CD14-positive monocyte (primary cell): ENCODE results near the gene OR8S1. TPM values are rescaled to one million over a fixed set of nuclear protein-coding genes. Genes with fewer than 3 reads are reported as not detected.

Source experiments
- DNase-seq, 3 donors: peaks; one replicate each; pipeline ENCODE4 v3.0.0-alpha.2; 2011 to 2022
- H2AFZ ChIP-seq: 2 replicates; pipeline ENCODE4 v1.6.0; 2012; ENCODE audit warnings: mild to moderate bottlenecking, low read depth, low read length, inconsistent platforms; ENCODE audit not compliant: insufficient read depth, poor library complexity, severe bottlenecking
- H3K27ac ChIP-seq, 2 donors: 1 replicate in 1 of 2; 2 replicates in 1 of 2; pipeline ENCODE4 v1.5.1; 2012 to 2013; ENCODE audit warnings: low read length in 2 of 2, control low read depth in 1 of 2, inconsistent platforms in 1 of 2, low read depth in 1 of 2, mild to moderate bottlenecking in 1 of 2
- H3K27me3 ChIP-seq, 2 donors: one replicate each; pipeline versions ENCODE4 v1.6.0 to v1.6.1; 2011 to 2013; ENCODE audit warnings: low read length in 2 of 2; ENCODE audit not compliant: control insufficient read depth in 2 of 2, insufficient read depth in 2 of 2
- H3K36me3 ChIP-seq, 2 donors: replicated peaks in 1 of 2; 1 replicate in 1 of 2; 2 replicates in 1 of 2; pipeline versions ENCODE4 v1.5.1 to v1.6.1; 2012 to 2013; ENCODE audit warnings: low read length in 2 of 2, control low read depth in 1 of 2, inconsistent platforms in 1 of 2, mild to moderate bottlenecking in 1 of 2; ENCODE audit not compliant: insufficient read depth in 2 of 2, control insufficient read depth in 1 of 2
- H3K4me1 ChIP-seq, 2 donors: 1 replicate in 1 of 2; 2 replicates in 1 of 2; pipeline versions ENCODE4 v1.5.1 to v1.6.1; 2012 to 2013; ENCODE audit warnings: low read length in 2 of 2, control low read depth in 1 of 2, inconsistent platforms in 1 of 2, mild to moderate bottlenecking in 1 of 2, moderate library complexity in 1 of 2; ENCODE audit not compliant: insufficient read depth in 2 of 2, control insufficient read depth in 1 of 2
- H3K4me2 ChIP-seq: replicated peaks from 2 replicates; pipeline ENCODE3; 2012; ENCODE audit warnings: low read length, moderate library complexity, mild to moderate bottlenecking; ENCODE audit not compliant: poor library complexity, severe bottlenecking; ENCODE audit errors: extremely low read depth
- H3K4me3 ChIP-seq, 3 experiments: fragments of 200-600 bp in 1 of 3; sonication (generic) in 1 of 3; replicated peaks in 1 of 3; 1 replicate in 2 of 3; 2 replicates in 1 of 3; pipeline ENCODE4 v1.5.1; 2011 to 2013; ENCODE audit warnings: low read length in 3 of 3, mild to moderate bottlenecking in 3 of 3, control low read depth in 2 of 3, low read depth in 2 of 3, inconsistent platforms in 1 of 3, moderate library complexity in 1 of 3
- H3K79me2 ChIP-seq: 2 replicates; pipeline ENCODE4 v1.6.0; 2012; ENCODE audit warnings: mild to moderate bottlenecking, control low read depth, inconsistent platforms, low read length, moderate library complexity; ENCODE audit not compliant: insufficient read depth
- H3K9ac ChIP-seq: 2 replicates; pipeline ENCODE4 v1.6.0; 2017; ENCODE audit warnings: low read length, mild to moderate bottlenecking; ENCODE audit not compliant: insufficient read depth, poor library complexity, severe bottlenecking
- H3K9me3 ChIP-seq, 2 donors: replicated peaks in 1 of 2; 1 replicate in 1 of 2; 2 replicates in 1 of 2; pipeline versions ENCODE4 v1.5.1 to v1.6.1; 2012 to 2013; ENCODE audit warnings: low read length in 2 of 2, control low read depth in 1 of 2; ENCODE audit not compliant: control insufficient read depth in 1 of 2, insufficient read depth in 1 of 2
- H4K20me1 ChIP-seq: 2 replicates; pipeline ENCODE4 v1.6.0; 2012; ENCODE audit warnings: mild to moderate bottlenecking, low read length, control low read depth, moderate library complexity; ENCODE audit not compliant: insufficient read depth
- H3K27ac Mint-ChIP-seq, 7 donors: one replicate each; pipeline ENCODE4 v1.8.0; 2020; ENCODE audit warnings: mild to moderate bottlenecking in 7 of 7, mixed read lengths in 7 of 7, moderate library complexity in 6 of 7, inconsistent platforms in 2 of 7
- H3K27me3 Mint-ChIP-seq, 3 donors: one replicate each; pipeline ENCODE4 v1.8.0; 2021 to 2022; ENCODE audit warnings: low read depth in 3 of 3, mild to moderate bottlenecking in 3 of 3, mixed read lengths in 3 of 3, moderate library complexity in 3 of 3, inconsistent platforms in 1 of 3
- H3K36me3 Mint-ChIP-seq, 2 donors: one replicate each; pipeline ENCODE4 v1.8.0; 2020; ENCODE audit warnings: mixed read lengths in 2 of 2, inconsistent platforms in 1 of 2, mild to moderate bottlenecking in 1 of 2
- H3K4me1 Mint-ChIP-seq: one replicate; pipeline ENCODE4 v1.8.0; 2020; ENCODE audit warnings: mild to moderate bottlenecking, mixed read lengths
- H3K4me3 Mint-ChIP-seq, 2 donors: one replicate each; pipeline ENCODE4 v1.8.0; 2020; ENCODE audit warnings: mild to moderate bottlenecking in 2 of 2, mixed read lengths in 2 of 2, moderate library complexity in 1 of 2
- H3K9me3 Mint-ChIP-seq, 7 donors: one replicate each; pipeline ENCODE4 v1.8.0; 2020 to 2022; ENCODE audit warnings: mixed read lengths in 7 of 7, mild to moderate bottlenecking in 6 of 7, moderate library complexity in 6 of 7, inconsistent platforms in 2 of 7
- WGBS: methylation state at CpG from one replicate; pipeline ENCODE4 v1.1.5; 2013; ENCODE audit warnings: missing lambda C conversion rate; ENCODE audit not compliant: insufficient coverage; 5-methylcytosine and 5-hydroxymethylcytosine counted together
- intact Hi-C, 2 donors: fragments of 100-400 bp; cut with micrococcal nuclease; formaldehyde crosslinking; loops; one replicate each; pipeline versions ENCODE4 v1.15.0 to v1.15.1; 2023
- polyA minus RNA-seq: library from RNA; depleted of rRNA, polyadenylated mRNA; stranded (reverse); fragments of >200 nt; gene quantifications from 2 replicates; pipeline ENCODE4 v1.2.3, GENCODE V29; 2012
- polyA plus RNA-seq, 3 donors: library from polyadenylated mRNA; depleted of rRNA in 1 of 3; unstranded in 2 of 3; stranded (reverse) in 1 of 3; fragments of 300-500 nt in 2 of 3; fragments of >200 nt in 1 of 3; fragmentation: Illumina TruSeq in 2 of 3; gene quantifications; 1 replicate in 2 of 3; 2 replicates in 1 of 3; pipeline ENCODE4 v1.2.3, GENCODE V29; 2012 to 2021
- total RNA-seq, 12 experiments: library from RNA in 1 of 12; stranded (reverse) in 1 of 12; fragments of 120-200 nt in 1 of 12; gene quantifications; one replicate each; pipeline ENCODE4 v1.2.4 and lab custom pipeline; 2013 to 2026; ENCODE audit warnings: mixed read lengths in 6 of 12, inconsistent platforms in 1 of 12
- TF ChIP-seq, protein P1 (sequence below): fragments of 200-600 bp; IDR thresholded peaks from one replicate; pipeline ENCODE4 v1.8.0; 2022; ENCODE audit warnings: antibody characterized with exemption, mild to moderate bottlenecking

The OR8S1 gene, protein sequence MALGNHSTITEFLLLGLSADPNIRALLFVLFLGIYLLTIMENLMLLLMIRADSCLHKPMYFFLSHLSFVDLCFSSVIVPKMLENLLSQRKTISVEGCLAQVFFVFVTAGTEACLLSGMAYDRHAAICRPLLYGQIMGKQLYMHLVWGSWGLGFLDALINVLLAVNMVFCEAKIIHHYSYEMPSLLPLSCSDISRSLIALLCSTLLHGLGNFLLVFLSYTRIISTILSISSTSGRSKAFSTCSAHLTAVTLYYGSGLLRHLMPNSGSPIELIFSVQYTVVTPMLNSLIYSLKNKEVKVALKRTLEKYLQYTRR
- not detected for total RNA-seq (2013)
- not detected for polyA plus RNA-seq
- not detected in 2 replicates for polyA minus RNA-seq
- total RNA-seq (lab: John Stamatoyannopoulos, UW) = 0 reads per million in 11 experiments

DNA sequence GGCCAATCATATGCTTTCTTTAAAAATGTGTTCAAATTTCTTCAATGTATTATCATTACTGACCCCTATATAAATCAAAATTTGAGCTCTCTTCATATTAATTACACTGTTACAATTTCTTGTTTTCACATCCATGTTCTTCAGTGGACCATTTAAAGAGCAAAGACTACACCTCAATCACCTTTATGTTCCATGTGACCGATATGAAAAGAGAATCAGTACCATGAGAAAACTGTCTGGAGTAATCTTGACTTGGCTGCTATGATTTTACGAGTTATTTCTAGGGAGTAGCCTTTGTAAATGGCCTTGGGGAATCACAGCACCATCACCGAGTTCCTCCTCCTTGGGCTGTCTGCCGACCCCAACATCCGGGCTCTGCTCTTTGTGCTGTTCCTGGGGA, at the start of gene OR8S1:
Gene OR8S1 (plus strand): TSS at position 301 of the 400 bp plus-strand sequence. CDS start 0 bp downstream, at position 301.
- 100% methylated on average over 4 of the region's 5 CpGs for WGBS

DNA sequence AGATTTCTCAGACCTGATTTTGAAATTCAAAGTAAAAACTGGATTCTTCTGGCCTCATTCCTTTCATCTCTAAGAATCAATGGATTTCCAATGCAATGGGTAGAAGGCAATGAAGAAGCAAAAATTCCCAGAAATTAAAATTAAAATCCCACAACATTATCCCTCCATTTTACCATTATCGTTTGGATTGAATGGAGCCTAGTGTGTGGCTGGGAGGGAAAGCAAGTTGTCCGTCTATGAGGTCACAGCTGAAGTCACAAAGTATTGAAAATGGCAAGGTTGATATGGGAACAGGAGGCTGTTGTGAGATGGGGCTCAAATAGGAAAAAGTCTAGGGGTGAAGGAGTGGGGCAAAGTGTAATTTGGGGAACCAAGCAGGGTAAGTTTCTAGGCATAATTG, 43.2 kb upstream of the OR8S1 start, which contains the start of gene C12orf54:
Gene C12orf54 (plus strand): TSS at position 301 of the 400 bp plus-strand sequence. CDS start 799 bp downstream, outside the sequence.
- intact Hi-C loops = no loop called here
- no peaks in the 10 kb centered on the region for H3K27me3 ChIP-seq
- H3K79me2 ChIP-seq = no peaks in the 10 kb centered on the region
- H4K20me1 ChIP-seq = no peaks in the 10 kb centered on the region
- Mint-ChIP-seq H3K27ac (peak within 1 kb of the TSS in 1 of 7 donors; percentile 40), H3K27me3 (peaks cover 7 to 18% (median 11%) of the 10 kb centered on the region in 3 donors), H3K36me3 (no peaks in the 10 kb centered on the region), H3K4me1 (no peaks in the 10 kb centered on the region), H3K4me3 (no peak within 1 kb of the TSS), H3K9me3 (peaks cover 0 to 6% (median 3%) of the 10 kb centered on the region in 7 donors)
- H3K9me3 ChIP-seq = no peaks in the 10 kb centered on the region
- 86% methylated on average over 1 of the region's 2 CpGs for WGBS
- no peak within 1 kb of the TSS for H3K27ac ChIP-seq
- H3K4me2 ChIP-seq = no peak within 1 kb of the TSS
- no peak for DNase-seq
- H3K36me3 ChIP-seq = no peaks in the 10 kb centered on the region
- H3K9ac ChIP-seq = no peak within 1 kb of the TSS
- H3K4me1 ChIP-seq = no peaks in the 10 kb centered on the region
- no peak within 1 kb of the TSS for H3K4me3 ChIP-seq
- TF ChIP-seq, protein P1, sequence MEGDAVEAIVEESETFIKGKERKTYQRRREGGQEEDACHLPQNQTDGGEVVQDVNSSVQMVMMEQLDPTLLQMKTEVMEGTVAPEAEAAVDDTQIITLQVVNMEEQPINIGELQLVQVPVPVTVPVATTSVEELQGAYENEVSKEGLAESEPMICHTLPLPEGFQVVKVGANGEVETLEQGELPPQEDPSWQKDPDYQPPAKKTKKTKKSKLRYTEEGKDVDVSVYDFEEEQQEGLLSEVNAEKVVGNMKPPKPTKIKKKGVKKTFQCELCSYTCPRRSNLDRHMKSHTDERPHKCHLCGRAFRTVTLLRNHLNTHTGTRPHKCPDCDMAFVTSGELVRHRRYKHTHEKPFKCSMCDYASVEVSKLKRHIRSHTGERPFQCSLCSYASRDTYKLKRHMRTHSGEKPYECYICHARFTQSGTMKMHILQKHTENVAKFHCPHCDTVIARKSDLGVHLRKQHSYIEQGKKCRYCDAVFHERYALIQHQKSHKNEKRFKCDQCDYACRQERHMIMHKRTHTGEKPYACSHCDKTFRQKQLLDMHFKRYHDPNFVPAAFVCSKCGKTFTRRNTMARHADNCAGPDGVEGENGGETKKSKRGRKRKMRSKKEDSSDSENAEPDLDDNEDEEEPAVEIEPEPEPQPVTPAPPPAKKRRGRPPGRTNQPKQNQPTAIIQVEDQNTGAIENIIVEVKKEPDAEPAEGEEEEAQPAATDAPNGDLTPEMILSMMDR = no peak
- H2AFZ ChIP-seq = no peak within 1 kb of the TSS

More for the DNA sequence above, at the start of gene OR8S1:
- Histone ChIP-seq H3K36me3 (no peaks in the 10 kb centered on the region), H3K4me1 (no peaks in the 10 kb centered on the region), H4K20me1 (no peaks in the 10 kb centered on the region), H2AFZ (no peak within 1 kb of the TSS), H3K4me3 (no peak within 1 kb of the TSS), H3K4me2 (no peak within 1 kb of the TSS), H3K79me2 (no peaks in the 10 kb centered on the region), H3K27me3 (no peaks in the 10 kb centered on the region), H3K9me3 (no peaks in the 10 kb centered on the region), H3K27ac (no peak within 1 kb of the TSS), H3K9ac (no peak within 1 kb of the TSS)
- H3K9me3 Mint-ChIP-seq = peaks cover 0 to 9% (median 2%) of the 10 kb centered on the region in 7 donors
- no peak for DNase-seq
- no peaks in the 10 kb centered on the region for H3K36me3 Mint-ChIP-seq
- H3K27ac Mint-ChIP-seq = no peak within 1 kb of the TSS
- H3K4me1 Mint-ChIP-seq = no peaks in the 10 kb centered on the region
- intact Hi-C loops = no loop called here
- H3K27me3 Mint-ChIP-seq = peaks cover 2 to 6% (median 3%) of the 10 kb centered on the region in 3 donors
- H3K4me3 Mint-ChIP-seq = no peak within 1 kb of the TSS
- TF ChIP-seq, protein P1 = no peak
